Measurements from ENCODE around the gene BCORL1. TPM values are rescaled to one million over a fixed set of nuclear protein-coding genes. Genes with fewer than 3 reads are reported as not detected.

The BCORL1 gene
- polyA plus RNA-seq, 1 donor = 18.2 TPM

DNA sequence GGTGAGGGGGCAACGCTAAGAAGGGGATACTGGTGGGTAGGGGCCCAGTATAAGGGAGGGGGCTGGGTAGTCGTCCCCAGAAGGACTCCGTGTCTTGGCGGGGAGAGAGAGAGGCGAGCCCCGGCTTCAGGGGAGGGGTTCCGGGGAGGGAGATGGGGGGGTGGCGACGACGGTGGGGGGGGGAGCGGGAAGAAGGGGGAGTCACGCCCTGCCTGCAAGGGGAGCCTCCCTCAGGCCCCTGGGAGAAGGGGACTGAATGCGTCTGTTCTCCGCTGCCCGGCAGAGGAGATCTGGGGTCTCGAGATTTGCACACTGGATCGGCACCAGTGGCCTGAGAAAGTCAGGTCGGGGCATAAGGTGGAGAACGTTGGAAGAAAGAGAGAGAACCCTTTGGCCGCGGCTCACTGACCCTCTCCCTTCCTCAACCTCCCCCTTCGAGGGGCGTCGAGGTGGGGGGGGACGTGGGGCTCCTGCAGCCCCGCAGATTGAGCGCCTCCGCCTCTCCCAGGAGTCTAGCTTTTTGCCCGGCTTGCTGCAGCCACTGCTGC is 609 bp upstream of the BCORL1 start:
- no CpG with 5 or more reads among the region's 29 CpGs for WGBS (ENCODE audit: insufficient coverage, low lambda C conversion rate)
- no peaks in the 10 kb centered on the region for H3K9me3 ChIP-seq (ENCODE audit: control insufficient read depth, low read depth, low read length)
- no peaks in the 10 kb centered on the region for H3K4me1 ChIP-seq (ENCODE audit: control insufficient read depth, insufficient read depth, low read length)
- no peaks in the 10 kb centered on the region for H3K27me3 ChIP-seq (ENCODE audit: control insufficient read depth, insufficient read depth, low read length)
- H3K4me3 ChIP-seq (ENCODE audit: low read length) = no peak overlapping the region
- H3K36me3 ChIP-seq (ENCODE audit: control insufficient read depth, insufficient read depth, low read length) = no peaks in the 10 kb centered on the region
- peak overlapping the region; percentile 51 for H3K27ac ChIP-seq (ENCODE audit: low read length)
- DNase-seq = no peak

DNA sequence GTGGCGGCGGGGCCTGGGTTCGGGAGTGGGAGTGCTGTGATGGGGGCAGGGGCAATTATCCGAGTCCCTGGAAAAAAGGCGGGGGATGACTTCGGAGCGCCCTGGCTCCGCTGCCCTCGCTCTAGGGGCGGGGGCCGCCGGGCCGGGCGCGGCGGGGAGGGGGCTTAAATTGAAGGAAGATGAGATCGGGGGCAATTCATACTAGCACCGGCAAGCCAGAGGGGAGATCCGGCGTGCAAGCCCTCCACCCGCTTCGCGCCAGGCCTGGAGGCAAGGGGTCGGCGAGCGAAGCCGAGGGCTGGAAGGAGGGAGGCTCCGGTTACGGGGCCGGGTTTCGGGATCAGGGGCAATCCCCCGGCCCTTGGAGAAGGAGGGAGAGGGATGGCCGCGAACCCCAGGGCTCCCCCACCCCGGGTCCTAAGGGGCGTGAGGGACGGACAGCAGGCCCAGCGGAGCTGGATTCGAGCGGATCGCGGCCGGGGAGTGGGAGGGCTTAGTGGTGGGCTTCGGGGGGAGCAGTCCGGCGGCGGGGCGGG is 1.2 kb downstream of the BCORL1 start:
- no peak overlapping the region for H3K27ac ChIP-seq (ENCODE audit: low read length)
- H3K36me3 ChIP-seq (ENCODE audit: control insufficient read depth, insufficient read depth, low read length) = no peaks in the 10 kb centered on the region
- DNase-seq = peak in 1 of 2 donors; percentile 23
- H3K27me3 ChIP-seq (ENCODE audit: control insufficient read depth, insufficient read depth, low read length) = no peaks in the 10 kb centered on the region
- no peak overlapping the region for H3K4me3 ChIP-seq (ENCODE audit: low read length)
- no peaks in the 10 kb centered on the region for H3K4me1 ChIP-seq (ENCODE audit: control insufficient read depth, insufficient read depth, low read length)
- WGBS (ENCODE audit: insufficient coverage, low lambda C conversion rate) = no CpG with 5 or more reads among the region's 48 CpGs
- no peaks in the 10 kb centered on the region for H3K9me3 ChIP-seq (ENCODE audit: control insufficient read depth, low read depth, low read length)

DNA sequence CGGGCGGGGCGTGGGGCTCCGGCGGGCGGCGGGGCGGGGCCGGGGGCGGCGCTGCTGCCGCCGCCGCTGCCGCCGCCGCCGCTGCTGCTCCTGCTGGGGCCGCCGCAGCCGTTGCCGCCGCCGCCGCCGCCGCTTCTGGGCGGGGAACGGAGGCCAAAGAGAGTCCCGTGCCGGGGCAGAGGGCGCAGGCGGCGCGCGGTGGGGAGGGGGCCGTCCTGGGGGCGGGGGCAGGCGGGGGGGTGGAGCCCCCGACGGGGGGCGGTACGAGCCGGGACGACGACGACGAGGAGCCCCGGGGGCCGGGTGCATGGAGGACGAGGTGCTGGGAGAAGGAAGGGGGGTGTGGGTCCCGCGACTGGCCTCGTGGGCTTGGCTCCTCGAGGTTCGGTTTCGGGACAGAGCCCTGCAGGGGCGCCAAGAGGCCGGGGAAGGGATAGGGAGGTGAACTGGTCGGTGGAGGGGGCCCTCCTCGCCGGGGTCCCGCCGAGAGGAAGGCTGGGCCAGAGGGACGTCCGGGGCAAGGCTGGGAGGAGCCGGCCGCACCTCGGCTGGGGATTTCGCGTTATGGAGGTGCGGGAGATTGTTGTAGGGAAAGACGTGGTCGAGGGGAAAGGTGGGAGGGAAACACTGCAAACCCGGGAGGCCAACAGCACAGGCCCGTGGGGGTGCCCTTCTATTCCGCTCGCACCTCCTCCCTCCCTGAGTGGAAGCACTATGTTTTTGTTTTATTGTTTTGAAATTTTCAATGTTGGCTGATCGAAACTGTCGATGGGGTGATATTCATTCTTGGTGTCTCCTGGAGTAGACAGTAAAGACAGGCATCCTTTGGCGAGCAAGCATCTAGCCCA is 1.9 kb downstream of the BCORL1 start:
- no peaks in the 10 kb centered on the region for H3K36me3 ChIP-seq (ENCODE audit: control insufficient read depth, insufficient read depth, low read length)
- peak overlapping the region; percentile 60 for H3K4me3 ChIP-seq (ENCODE audit: low read length)
- no CpG with 5 or more reads among the region's 81 CpGs for WGBS (ENCODE audit: insufficient coverage, low lambda C conversion rate)
- no peaks in the 10 kb centered on the region for H3K9me3 ChIP-seq (ENCODE audit: control insufficient read depth, low read depth, low read length)
- no peaks in the 10 kb centered on the region for H3K4me1 ChIP-seq (ENCODE audit: control insufficient read depth, insufficient read depth, low read length)
- DNase-seq = peak in 1 of 2 donors; percentile 44
- H3K27me3 ChIP-seq (ENCODE audit: control insufficient read depth, insufficient read depth, low read length) = no peaks in the 10 kb centered on the region
- H3K27ac ChIP-seq (ENCODE audit: low read length) = peak overlapping the region; percentile 58

DNA sequence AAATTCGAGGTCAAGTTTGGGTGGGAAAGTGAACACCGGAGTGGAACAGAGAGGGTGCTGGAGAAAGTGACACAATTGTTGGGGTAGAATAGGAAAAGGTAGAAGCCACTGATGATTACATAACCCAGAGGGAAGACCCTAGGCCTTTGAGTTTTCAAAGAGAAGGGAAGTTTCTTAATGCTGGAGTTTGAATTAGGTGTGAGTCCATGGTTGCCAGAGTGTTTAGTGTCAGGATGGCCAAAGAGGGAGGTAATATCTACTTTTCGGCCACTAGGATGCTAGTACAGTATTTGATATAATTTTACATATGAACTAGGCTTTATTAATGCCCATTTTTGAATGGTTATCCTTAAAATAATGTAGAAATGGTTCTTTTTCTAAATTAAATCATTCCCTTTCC is 5.4 kb downstream of the BCORL1 start:
- Histone ChIP-seq H3K36me3 (ENCODE audit: control insufficient read depth, insufficient read depth, low read length) (no peaks in the 10 kb centered on the region), H3K27me3 (ENCODE audit: control insufficient read depth, insufficient read depth, low read length) (no peaks in the 10 kb centered on the region), H3K27ac (ENCODE audit: low read length) (no peak overlapping the region), H3K9me3 (ENCODE audit: control insufficient read depth, low read depth, low read length) (no peaks in the 10 kb centered on the region), H3K4me3 (ENCODE audit: low read length) (no peak overlapping the region), H3K4me1 (ENCODE audit: control insufficient read depth, insufficient read depth, low read length) (no peaks in the 10 kb centered on the region)
- no peak for DNase-seq
- WGBS (ENCODE audit: insufficient coverage, low lambda C conversion rate) = no CpG with 5 or more reads among the region's 3 CpGs

DNA sequence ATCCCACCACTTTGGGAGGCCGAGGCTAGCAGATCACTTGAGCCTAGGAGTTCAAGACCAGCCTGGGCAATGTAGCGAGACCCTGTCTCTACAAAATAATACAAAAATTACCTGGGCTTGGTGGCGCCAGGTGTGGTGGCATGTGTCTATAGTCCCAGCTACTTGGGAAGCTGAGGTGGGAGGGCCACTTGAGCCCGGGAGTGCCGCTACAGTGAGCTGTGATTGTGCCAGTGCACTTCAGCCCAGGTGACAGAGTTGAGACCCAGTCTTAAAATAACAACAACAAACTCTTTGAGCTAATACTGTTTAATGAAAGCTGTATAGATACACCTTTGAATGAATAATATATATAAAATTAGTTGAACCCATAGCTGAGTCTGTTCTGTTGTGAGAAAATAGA is 9.7 kb downstream of the BCORL1 start:
- Histone ChIP-seq H3K9me3 (ENCODE audit: control insufficient read depth, low read depth, low read length) (no peaks in the 10 kb centered on the region), H3K4me3 (ENCODE audit: low read length) (no peak overlapping the region), H3K36me3 (ENCODE audit: control insufficient read depth, insufficient read depth, low read length) (no peaks in the 10 kb centered on the region), H3K4me1 (ENCODE audit: control insufficient read depth, insufficient read depth, low read length) (no peaks in the 10 kb centered on the region), H3K27ac (ENCODE audit: low read length) (no peak overlapping the region), H3K27me3 (ENCODE audit: control insufficient read depth, insufficient read depth, low read length) (no peaks in the 10 kb centered on the region)
- no CpG with 5 or more reads among the region's 5 CpGs for WGBS (ENCODE audit: insufficient coverage, low lambda C conversion rate)
- no peak for DNase-seq

DNA sequence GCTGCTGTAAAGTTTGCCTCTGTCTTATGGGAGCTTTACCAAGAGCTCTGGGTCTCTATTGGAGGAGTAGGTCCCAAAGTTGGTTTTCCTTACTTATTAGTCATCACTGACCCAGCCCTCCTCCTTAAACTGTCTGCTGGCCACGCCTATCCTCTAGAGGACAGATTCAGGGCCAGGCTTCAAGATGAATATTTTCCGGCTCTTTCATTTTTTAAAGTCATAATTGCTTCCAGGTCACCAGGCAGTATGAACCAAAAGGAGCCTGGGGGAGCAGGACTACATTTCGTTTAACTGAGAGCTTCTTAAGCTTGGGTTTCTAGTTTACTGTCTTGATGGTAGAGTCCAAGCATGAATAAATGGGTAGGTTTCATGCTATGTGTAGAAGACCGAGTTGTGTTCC is 13.7 kb downstream of the BCORL1 start:
- Histone ChIP-seq H3K9me3 (ENCODE audit: control insufficient read depth, low read depth, low read length) (no peaks in the 10 kb centered on the region), H3K36me3 (ENCODE audit: control insufficient read depth, insufficient read depth, low read length) (no peaks in the 10 kb centered on the region), H3K27ac (ENCODE audit: low read length) (no peak overlapping the region), H3K27me3 (ENCODE audit: control insufficient read depth, insufficient read depth, low read length) (no peaks in the 10 kb centered on the region), H3K4me3 (ENCODE audit: low read length) (no peak overlapping the region), H3K4me1 (ENCODE audit: control insufficient read depth, insufficient read depth, low read length) (no peaks in the 10 kb centered on the region)
- DNase-seq = no peak
- WGBS (ENCODE audit: insufficient coverage, low lambda C conversion rate) = no CpG with 5 or more reads among the region's 4 CpGs

DNA sequence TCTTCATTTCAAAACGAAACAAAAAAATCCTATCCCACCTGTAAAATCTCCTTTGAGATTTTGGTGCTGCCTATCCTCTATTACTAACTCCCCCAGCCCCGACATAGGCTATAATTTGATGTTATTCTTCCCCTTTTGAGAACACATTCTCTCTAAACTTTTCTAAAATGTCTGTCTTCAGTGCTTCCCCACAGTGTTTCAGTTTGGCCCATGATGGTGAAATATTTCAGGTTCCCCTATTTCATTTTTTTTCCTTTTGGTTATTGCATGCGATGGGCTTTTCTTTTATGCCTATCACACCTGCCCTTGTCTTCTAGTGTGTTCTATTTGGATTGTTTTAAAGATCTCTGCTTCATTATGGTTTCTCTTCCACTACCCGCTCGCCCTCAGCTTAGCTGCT is 14.7 kb downstream of the BCORL1 start:
- Histone ChIP-seq H3K27me3 (ENCODE audit: control insufficient read depth, insufficient read depth, low read length) (no peaks in the 10 kb centered on the region), H3K4me1 (ENCODE audit: control insufficient read depth, insufficient read depth, low read length) (no peaks in the 10 kb centered on the region), H3K4me3 (ENCODE audit: low read length) (no peak overlapping the region), H3K27ac (ENCODE audit: low read length) (no peak overlapping the region), H3K9me3 (ENCODE audit: control insufficient read depth, low read depth, low read length) (no peaks in the 10 kb centered on the region), H3K36me3 (ENCODE audit: control insufficient read depth, insufficient read depth, low read length) (no peaks in the 10 kb centered on the region)
- DNase-seq = no peak
- no CpG with 5 or more reads among the region's 5 CpGs for WGBS (ENCODE audit: insufficient coverage, low lambda C conversion rate)

DNA sequence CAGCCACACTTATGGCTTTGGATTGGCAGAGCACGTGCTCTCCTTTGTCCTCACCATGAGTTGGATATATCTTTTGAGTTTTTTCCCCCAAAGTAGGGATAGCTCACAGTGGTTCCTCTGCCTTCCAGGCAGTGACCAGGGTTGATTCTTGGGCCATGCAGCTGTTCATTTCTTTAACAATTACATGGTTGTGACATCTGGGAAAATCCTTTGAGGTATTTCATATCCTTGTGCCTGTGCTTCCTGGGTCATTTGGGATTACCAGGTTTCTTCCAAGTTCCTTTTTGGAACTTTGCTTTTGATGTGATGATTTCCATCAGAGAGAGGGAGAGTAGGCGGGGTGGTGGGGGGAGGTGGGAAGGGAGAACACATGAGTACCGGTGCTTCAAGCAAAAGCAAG is 15.6 kb downstream of the BCORL1 start:
- no peaks in the 10 kb centered on the region for H3K27me3 ChIP-seq (ENCODE audit: control insufficient read depth, insufficient read depth, low read length)
- DNase-seq = no peak
- no peak overlapping the region for H3K27ac ChIP-seq (ENCODE audit: low read length)
- no peaks in the 10 kb centered on the region for H3K9me3 ChIP-seq (ENCODE audit: control insufficient read depth, low read depth, low read length)
- WGBS (ENCODE audit: insufficient coverage, low lambda C conversion rate) = no CpG with 5 or more reads among the region's 3 CpGs
- H3K36me3 ChIP-seq (ENCODE audit: control insufficient read depth, insufficient read depth, low read length) = no peaks in the 10 kb centered on the region
- H3K4me3 ChIP-seq (ENCODE audit: low read length) = no peak overlapping the region
- no peaks in the 10 kb centered on the region for H3K4me1 ChIP-seq (ENCODE audit: control insufficient read depth, insufficient read depth, low read length)

DNA sequence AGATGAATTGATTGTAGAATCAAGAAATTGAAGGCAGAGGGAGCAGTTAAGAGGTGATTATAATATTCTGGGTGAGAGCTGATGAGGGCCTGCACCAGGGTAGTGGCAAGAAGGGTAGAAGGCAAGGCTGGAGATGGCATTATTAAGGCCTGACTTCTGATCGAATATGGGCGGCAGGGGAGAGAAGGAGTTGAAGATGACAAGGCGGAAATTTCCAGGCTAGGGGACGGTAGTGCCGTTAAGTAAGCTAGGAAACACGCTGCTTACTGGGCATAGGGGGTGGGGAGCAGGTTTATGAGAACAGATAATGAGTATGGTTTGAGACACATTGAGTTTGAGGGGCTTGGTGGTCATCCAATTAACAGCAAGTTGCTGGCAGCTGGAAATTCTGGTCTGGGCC is 19.5 kb downstream of the BCORL1 start:
- H3K4me3 ChIP-seq (ENCODE audit: low read length) = no peak overlapping the region
- no peaks in the 10 kb centered on the region for H3K27me3 ChIP-seq (ENCODE audit: control insufficient read depth, insufficient read depth, low read length)
- H3K9me3 ChIP-seq (ENCODE audit: control insufficient read depth, low read depth, low read length) = no peaks in the 10 kb centered on the region
- H3K27ac ChIP-seq (ENCODE audit: low read length) = no peak overlapping the region
- no CpG with 5 or more reads among the region's 6 CpGs for WGBS (ENCODE audit: insufficient coverage, low lambda C conversion rate)
- H3K4me1 ChIP-seq (ENCODE audit: control insufficient read depth, insufficient read depth, low read length) = no peaks in the 10 kb centered on the region
- peaks cover 1% of the 10 kb centered on the region for H3K36me3 ChIP-seq (ENCODE audit: control insufficient read depth, insufficient read depth, low read length)
- DNase-seq = no peak

DNA sequence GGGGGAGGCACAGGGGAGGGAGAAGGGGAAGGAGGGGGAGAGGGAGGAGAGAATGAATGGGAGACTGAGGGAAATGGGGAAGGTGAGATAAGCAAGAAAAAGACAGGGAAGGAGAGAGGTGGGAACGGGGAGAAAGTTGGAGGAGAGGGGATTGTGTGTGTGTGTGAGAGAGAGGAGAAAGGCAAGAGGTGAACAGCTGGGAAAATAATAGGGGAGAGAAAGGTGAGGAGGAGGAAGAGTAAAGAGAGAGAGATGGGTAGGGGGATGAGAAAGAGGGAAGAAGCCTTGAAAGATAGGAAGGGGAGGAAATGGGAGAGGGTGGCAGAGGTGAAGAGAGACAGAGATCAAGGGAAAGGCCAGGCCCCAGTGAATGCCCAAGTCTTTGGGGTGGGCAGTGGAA is 20.1 kb downstream of the BCORL1 start:
- Histone ChIP-seq H3K4me3 (ENCODE audit: low read length) (no peak overlapping the region), H3K4me1 (ENCODE audit: control insufficient read depth, insufficient read depth, low read length) (no peaks in the 10 kb centered on the region), H3K36me3 (ENCODE audit: control insufficient read depth, insufficient read depth, low read length) (peaks cover 5% of the 10 kb centered on the region), H3K9me3 (ENCODE audit: control insufficient read depth, low read depth, low read length) (no peaks in the 10 kb centered on the region), H3K27me3 (ENCODE audit: control insufficient read depth, insufficient read depth, low read length) (no peaks in the 10 kb centered on the region), H3K27ac (ENCODE audit: low read length) (no peak overlapping the region)
- no peak for DNase-seq
- WGBS (ENCODE audit: insufficient coverage, low lambda C conversion rate) = 57% methylated on average over 1 of the region's 1 CpG

All from large intestine (tissue), 3 donors.